HG02938 (cell line): ENCODE measurements around the gene BPTF.
"Not testable (repeated sequence)": the region's sequence is repeated elsewhere in the genome, so short reads cannot be mapped to it uniquely, and the experiment has no call there.

Experiments used
- ATAC-seq: cut with Tn5 transposase; IDR thresholded peaks from one replicate; pipeline ENCODE4 v1.9.1; 2021; ENCODE audit warnings: mild to moderate bottlenecking, moderate library complexity; ENCODE audit not compliant: unreplicated experiment

The BPTF gene

DNA sequence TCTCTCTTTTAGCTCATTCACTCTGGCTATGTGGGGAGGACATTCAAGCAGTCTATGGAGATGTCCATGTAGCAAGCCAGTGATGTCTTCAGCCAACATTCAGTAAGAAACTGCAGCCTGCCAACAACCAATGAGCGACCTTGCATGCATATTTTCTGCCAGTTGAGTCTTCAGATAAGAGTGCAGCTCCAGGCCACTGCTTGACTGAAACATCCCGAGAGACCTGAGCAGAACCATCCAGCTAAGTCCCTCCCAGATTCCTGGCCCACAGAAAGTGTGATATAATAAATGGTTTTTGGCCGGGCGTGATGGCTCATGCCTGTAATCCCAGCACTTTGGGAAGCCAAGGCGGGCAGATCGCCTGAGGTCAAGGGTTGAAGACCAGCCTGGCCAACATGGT is 181.5 kb downstream of the BPTF start:
- ATAC-seq: no peak

DNA sequence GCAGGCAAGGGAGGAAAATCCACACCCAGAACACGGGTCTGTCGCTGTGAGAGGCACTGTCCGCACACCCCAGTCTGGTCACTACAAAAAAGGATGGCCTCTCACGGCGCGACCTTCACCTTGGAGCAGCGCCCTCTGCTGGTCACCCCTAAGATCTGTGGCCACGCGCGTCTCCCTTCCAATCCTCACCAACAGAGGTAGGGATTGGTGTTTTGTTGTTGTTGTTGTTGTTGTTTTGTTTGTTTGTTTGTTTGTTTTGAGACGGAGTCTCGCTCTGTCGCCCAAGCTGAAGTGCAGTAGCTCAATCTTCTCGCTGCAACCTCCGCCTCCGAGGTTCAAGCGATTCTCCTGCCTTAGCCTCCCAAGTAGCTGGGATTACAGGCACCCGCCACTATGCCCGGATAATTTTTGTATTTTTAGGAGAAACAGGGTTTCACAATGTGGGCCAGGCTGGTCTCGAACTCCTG is 185.9 kb downstream of the BPTF start:
- ATAC-seq: no peak

DNA sequence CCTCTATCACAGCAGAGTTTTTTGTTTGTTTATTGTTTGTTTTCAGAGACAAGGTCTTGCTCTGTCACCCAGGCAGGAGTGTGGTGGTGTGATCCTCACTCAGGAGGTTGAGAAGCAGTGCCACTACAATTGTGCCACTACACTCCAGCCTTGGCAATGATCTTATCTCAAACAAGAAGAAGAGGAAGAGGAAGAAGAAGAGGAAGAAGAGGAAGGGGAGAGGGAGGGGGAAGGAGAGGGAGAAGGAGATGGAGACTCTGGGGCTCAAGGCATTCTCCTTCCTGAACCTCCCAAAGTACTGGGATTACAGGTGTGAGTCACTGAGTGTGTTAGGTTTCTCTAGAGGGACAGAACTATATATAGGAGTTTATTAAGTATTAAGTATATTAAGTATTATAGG is 188.1 kb downstream of the BPTF start:
- ATAC-seq: no peak

DNA sequence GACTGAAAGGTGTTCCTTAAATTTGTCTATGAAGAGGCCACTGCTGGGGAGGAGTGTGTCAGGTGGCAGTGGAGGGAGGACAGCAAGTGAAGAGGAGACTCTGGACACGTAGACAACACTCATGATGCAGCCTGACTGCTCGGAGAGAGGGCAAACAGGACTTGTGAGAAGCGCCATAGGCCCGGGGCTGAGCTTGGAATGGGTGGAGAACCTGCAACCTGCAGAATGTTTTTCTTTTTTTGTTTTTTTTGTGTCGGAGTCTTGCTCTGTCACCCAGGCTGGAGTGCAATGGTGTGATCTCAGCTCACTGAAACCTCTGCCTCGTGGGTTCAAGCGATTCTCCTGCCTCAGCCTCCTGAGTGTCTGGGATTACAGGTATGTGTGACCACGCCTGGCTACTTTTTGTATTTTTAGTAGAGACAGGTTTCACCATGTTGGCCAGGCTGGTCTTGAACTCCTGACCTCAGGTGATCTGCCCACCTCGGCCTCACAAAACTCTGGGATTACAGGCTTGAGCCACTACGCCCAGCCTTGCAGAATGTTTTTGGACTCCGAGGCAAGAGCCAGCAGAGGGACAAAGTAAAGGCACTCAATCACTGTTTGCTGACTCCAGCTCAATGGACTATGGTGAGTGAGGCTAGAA is 189.9 kb downstream of the BPTF start:
- ATAC-seq: no peak

DNA sequence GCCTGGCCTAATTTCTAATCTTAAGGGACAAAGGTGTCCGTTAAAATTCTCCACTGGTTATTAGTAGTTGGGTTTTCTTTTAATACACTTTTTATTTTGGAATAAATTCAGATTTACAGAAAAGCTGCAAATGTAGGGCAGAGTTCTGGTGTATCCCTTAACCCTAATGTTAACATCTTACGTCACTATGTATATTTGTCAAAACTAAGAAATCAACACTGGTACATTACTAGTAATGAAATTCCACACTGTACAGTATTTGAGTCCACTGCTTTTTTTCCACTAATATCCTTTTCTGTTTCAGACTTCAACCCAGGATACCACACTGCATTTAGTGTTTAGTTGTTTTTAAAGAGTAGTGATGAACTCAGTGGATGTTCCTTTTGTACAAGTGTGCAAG is 191.5 kb downstream of the BPTF start:
- ATAC-seq: no peak

DNA sequence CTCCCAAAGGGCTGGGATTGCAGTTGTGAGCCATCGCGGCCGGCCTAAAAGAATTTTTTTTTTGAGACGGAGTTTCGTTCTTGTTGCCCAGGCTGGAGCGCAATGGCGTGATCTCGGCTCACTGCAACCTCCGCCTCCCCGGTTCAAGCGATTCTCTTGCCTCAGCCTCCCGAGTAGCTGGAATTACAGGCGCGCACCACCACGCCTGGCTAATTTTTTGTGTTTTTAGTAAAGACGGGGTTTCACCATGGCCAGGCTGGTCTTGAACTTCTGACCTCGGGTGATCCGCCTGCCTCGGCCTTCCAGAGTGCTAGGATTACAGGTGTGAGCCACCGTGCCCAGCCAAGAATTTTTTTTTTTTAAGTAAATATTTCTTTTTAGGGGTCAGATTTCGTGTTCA is 193.2 kb downstream of the BPTF start:
- not testable (repeated sequence) for ATAC-seq

DNA sequence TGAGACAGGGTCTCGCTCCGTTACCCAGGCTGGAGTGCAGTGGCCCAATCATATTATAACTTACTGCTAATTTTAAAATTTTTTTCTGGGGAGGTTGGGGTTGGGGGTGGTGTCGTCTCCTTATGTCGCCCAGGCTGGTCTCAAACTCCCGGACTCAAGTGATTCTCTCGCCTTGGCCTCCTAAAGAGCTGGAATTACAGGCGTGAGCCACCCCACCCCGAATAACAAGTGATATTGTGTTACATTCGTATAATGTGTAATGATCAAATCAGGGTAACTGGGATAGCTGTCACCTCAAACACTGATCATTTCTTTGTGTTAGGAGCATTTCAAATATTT is 194.0 kb downstream of the BPTF start:
- no peak for ATAC-seq

DNA sequence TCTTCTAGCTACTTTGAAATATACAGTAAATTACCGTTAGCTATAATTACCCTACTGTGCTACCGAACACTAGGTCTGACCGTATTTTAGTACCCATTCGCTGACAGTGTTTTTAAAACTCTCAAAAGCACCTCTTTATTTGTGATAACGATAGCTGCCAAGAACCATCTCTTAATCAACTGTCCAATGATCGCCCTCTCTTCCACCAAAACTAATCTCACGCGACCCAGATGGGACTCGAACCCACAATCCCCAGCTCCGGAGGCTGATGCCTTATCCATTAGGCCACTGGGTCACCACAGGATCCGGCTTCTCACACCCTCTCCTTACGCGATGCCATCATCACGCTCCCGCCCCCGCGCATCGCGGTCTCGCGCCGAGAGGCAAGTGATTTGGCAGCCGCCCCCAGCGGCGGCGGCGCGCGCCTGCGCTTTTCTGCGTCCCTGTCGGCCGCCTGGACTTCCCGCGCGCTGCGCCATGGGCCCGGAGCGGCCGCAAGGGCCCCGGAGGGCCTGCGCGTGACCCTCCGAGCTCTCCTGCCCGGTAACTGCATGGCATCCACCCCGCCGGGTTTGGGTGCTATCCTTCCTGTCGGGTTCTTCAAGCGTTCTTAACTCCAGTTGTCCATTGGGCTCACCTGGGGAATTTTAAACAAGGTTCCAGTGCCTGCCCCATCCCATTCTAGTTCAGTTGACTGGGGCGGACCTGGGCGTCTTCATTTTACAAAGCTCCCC is 194.5 kb downstream of the BPTF start:
- peak; percentile 84 for ATAC-seq

DNA sequence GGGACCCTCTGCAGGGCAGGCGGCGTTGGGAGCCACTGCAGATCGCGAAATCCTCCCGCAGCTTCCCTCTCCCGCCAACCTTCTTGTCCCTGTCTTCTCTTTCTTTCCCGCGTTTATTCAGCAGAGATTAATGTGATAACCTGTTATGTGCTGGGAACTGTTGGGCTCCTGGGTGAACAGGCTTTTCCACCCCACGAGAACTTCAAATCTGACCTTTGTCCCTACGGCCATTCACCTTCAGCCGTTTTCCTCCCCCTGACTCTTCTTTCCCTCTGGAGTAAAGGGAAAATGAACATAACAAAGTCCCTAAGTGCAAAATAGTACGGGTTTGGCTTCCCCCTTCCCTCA is 195.1 kb downstream of the BPTF start:
- no peak for ATAC-seq

DNA sequence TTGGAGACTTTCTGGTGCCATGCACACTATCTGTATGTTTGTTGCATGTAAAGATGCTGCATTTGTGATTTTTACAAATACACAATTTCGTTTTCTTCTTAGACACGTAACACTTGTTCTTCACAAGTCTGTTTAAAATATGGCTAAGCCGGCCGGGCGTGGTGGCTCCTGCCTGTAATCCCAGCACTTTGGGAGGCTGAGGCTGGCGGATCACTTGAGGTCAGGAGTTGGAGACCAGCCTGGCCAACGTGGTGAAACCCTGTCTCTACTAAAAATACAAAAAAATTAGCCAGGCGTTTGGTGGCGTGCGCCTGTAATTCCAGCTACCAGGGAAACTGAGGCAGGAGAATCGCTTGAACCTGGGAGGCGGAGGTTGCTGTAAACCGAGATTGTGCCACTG is 195.5 kb downstream of the BPTF start:
- ATAC-seq: not testable (repeated sequence)

DNA sequence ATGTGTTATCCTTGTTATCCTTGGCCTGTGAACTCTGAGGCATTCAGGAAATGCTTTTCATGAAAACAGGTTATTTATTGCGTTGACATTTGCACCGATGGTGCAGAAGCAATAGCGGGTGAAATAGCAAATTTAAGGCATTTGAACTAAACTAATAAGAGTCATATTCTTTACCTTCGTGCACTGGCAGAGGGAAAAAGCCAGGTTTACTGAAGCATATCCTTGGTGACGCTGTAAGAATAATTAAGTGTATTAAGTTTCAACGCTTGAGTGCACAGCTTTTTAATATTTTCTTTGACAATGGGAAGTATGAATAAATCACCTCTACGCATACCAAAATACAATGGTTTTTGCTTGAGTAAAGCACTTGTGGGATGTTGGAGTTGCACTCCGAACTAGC is 196.7 kb downstream of the BPTF start:
- ATAC-seq: no peak

DNA sequence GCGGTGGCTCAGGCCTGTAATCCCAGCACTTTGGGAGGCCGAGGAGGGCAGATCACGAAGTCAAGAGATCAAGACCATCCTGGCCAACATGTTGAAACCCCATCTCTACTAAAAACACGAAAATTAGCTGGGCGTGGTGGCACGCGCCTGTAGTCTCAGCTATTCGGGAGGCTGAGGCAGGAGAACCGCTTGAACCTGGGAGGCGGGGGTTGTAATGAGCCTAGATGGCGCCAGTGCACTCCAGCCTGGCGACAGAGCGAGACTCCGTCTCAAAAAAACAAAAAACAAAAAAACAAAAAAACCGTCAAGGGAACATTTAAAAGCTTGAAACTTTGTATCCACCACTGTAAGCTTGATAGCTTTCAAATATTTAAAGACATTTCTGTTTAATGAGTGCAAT is 197.2 kb downstream of the BPTF start:
- ATAC-seq: not testable (repeated sequence)

DNA sequence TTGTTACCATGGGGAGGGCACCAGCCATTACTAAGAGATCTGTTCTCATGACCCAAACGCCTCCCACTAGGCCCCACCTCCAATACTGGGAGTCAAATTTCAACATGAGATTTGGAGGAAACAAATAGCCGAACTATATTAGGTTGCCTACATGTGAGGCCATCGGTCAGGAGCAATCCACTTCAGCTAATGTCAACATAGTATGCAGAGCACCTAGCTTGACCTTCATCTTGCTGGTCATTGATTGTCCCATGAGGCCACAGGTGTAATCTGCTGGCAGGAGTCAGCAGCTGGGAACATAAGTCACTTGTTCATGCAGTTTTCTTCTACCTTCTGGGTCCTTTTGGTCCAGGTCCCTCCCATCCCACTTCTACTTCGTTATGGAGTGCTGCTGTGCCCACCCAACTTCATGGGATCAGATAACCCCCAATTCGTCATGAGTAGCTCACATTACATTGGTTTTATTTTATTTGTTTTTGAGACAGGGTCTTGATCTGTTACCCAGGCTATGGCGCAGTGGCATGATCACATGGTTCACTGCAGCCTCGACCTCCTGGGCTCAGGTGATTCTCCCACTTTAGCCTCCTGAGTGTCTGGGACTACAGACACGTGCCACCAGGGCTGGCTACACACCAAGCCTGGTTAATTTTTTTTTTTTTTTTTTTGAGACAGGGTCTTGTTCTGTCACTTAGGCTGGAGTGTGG is 204.4 kb downstream of the BPTF start:
- no peak for ATAC-seq
